Skeletal muscle cell (primary cell): ENCODE measurements around the gene FAM135A.

Experiments
- DNase-seq: peaks from one replicate; pipeline ENCODE4 v3.0.0-alpha.2; 2010; ENCODE audit warnings: low read depth
- H3K4me3 ChIP-seq: 2 replicates; pipeline ENCODE4 v1.5.1; 2011; ENCODE audit warnings: low read depth, mild to moderate bottlenecking, control low read depth, low read length, moderate library complexity

The FAM135A gene

GRCh38 chr6:70394518-70395300 lies 18.6 kb upstream of the FAM135A start:
- H3K4me3 ChIP-seq: no peak overlapping the region
- no peak for DNase-seq

- no peak for DNase-seq
- H3K4me3 ChIP-seq: no peak overlapping the region
Measured at GRCh38 chr6:70395301-70395672, 18.0 kb upstream of the FAM135A start.

- H3K4me3 ChIP-seq: no peak overlapping the region
- no peak for DNase-seq
Measured at GRCh38 chr6:70396163-70396562, 17.1 kb upstream of the FAM135A start.

- H3K4me3 ChIP-seq: no peak overlapping the region
- no peak for DNase-seq
Measured at GRCh38 chr6:70396796-70397729, 16.2 kb upstream of the FAM135A start.

GRCh38 chr6:70398783-70399728 lies 14.3 kb upstream of the FAM135A start:
- no peak for DNase-seq
- no peak overlapping the region for H3K4me3 ChIP-seq

GRCh38 chr6:70404658-70405057 lies 8.7 kb upstream of the FAM135A start:
- H3K4me3 ChIP-seq: no peak overlapping the region

GRCh38 chr6:70409216-70409615 lies 4.1 kb upstream of the FAM135A start:
- no peak overlapping the region for H3K4me3 ChIP-seq
- DNase-seq: no peak

More at GRCh38 chr6:70404658-70405057, 8.7 kb upstream of the FAM135A start:
- DNase-seq: no peak

GRCh38 chr6:70411542-70412251 lies 1.6 kb upstream of the FAM135A start:
- DNase-seq: no peak
- H3K4me3 ChIP-seq: no peak overlapping the region

GRCh38 chr6:70412252-70413113 lies 825 bp upstream of the FAM135A start:
- peak overlapping the region; percentile 70 for H3K4me3 ChIP-seq
- no peak for DNase-seq

GRCh38 chr6:70413992-70414494 lies 735 bp downstream of the FAM135A start:
- no peak for DNase-seq

GRCh38 chr6:70414813-70415212 lies 1.5 kb downstream of the FAM135A start:
- DNase-seq: no peak
- H3K4me3 ChIP-seq: peak overlapping the region; percentile 70

More at GRCh38 chr6:70413992-70414494, 735 bp downstream of the FAM135A start:
- H3K4me3 ChIP-seq: peak overlapping the region; percentile 70

- DNase-seq: no peak
- H3K4me3 ChIP-seq: no peak overlapping the region
Measured at GRCh38 chr6:70415247-70415646, 1.9 kb downstream of the FAM135A start.

GRCh38 chr6:70415660-70416059 lies 2.4 kb downstream of the FAM135A start:
- H3K4me3 ChIP-seq: no peak overlapping the region
- DNase-seq: no peak

- no peak for DNase-seq
- no peak overlapping the region for H3K4me3 ChIP-seq
Measured at GRCh38 chr6:70421509-70421908, 8.2 kb downstream of the FAM135A start.

GRCh38 chr6:70423189-70424134 lies 10.2 kb downstream of the FAM135A start:
- DNase-seq: no peak
- no peak overlapping the region for H3K4me3 ChIP-seq

GRCh38 chr6:70424291-70424690 lies 11.0 kb downstream of the FAM135A start:
- H3K4me3 ChIP-seq: no peak overlapping the region
- no peak for DNase-seq

- no peak for DNase-seq
- H3K4me3 ChIP-seq: no peak overlapping the region
Measured at GRCh38 chr6:70436320-70436719, 23.0 kb downstream of the FAM135A start.
